OCI-LY3 (cell line): Measurements from ENCODE around the gene SLIT1.

Experiments used
- CTCF ChIP-seq: fragments of 200-600, 300-600 bp; sonication (generic); IDR thresholded peaks from 2 replicates; pipeline ENCODE4 v1.5.1; 2014; ENCODE audit warnings: antibody characterized with exemption, low read length, low read depth
- EZH2phosphoT487 ChIP-seq: fragments of 200-600 bp; shearing (Covaris generic); IDR thresholded peaks from 2 replicates; pipeline ENCODE4 v1.6.1; 2018; ENCODE audit warnings: antibody characterized with exemption, mixed run types, low read depth

- no peak for TF ChIP-seq CTCF
- no peak for TF ChIP-seq EZH2phosphoT487
These were observed 193.0 kb downstream of the SLIT1 start for GRCh38 chr10:96992721-96993120.
